Nasal cavity respiratory epithelium epithelial cell of viscerocranial mucosa (primary cell): Measurements from ENCODE around the gene XPC. TPM values are rescaled to one million over a fixed set of nuclear protein-coding genes. Genes with fewer than 3 reads are reported as not detected.

ENCODE experiments used
- total RNA-seq: library from RNA; depleted of rRNA; stranded (reverse); fragments of >200 nt; gene quantifications from 2 replicates; pipeline ENCODE4 v1.2.3, GENCODE V29; 2014

The XPC gene
- total RNA-seq = 43.7 and 55.5 TPM in 2 replicates

DNA sequence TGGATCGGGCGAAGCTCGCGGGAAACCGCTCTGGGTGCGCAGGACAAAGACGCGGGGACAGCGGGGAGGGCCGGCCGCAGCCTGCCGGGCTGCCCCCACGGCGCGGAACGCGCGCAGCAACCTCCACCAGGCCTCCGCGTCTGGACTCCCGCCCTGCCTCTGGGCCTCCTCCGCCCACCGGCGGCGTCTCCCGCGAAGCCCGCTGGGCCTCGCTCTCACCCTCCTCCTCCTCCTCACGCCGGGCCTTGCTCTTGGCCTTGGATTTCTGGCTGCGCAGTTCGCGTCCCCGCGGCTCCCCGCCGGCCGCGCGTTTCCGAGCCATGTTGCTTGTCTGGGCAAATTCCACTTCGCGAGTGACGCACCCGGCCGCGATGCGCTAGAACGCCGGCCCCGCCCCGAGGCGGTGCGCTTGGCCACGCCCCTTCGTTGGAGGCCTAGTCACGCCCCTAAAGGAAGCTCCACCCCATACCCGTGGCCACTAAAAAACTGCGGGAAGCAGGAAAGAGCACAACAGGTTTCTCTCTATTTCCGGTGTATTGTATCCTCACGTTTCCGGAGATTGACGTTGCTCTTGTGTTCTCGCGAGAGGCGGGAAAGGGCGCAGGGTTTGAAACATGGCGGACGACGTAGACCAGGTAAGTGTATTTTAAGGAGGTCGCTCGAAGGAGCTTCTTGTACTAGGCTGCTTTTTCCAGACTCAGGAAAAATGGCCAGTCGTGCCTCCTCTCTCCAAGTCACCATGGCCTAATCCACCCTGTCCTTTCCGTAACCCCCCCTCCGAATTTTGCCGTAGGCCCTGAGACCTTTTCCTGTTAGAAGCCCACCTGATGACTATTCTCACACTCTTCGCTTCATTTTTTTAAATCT is at the start of gene XPC, which contains the start of gene LSM3:
Gene XPC, minus strand, starts transcription at position 355 of the 867 bp plus-strand sequence. Its CDS starts 33 bp downstream, at position 322.
Gene LSM3, plus strand, starts transcription at position 571 of the 867 bp plus-strand sequence. Its CDS starts 44 bp downstream, at position 615.

DNA sequence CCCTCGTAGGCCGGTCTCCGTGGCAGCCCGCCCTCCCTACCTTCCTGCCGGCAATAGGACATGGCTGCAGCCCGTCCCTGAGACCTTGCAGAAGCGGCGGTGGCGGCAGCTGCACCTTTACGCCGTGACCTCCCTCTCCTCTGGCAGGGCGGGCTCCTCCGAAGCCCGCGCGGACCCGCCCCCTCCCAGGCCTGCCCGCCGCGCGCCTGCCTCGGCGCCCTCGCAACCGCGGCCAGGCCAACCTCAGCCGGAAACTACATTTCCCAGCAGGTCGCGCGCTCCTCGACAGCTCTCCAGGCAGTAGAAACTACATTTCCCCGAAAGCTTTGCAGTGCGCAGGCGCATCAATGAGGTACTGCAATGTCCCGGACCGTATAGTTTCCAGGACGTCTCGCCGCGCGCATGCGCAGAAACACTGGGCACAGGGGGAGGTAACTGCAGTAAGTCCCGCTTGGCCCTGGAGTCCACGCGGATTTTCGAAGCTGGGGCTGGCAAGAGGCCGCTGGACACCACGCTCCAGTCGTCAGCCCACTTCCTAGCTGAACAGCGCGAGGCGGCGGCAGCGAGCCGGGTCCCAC is 53.7 kb downstream of the XPC start, which contains the start of the genes CHCHD4 and TMEM43:
Gene CHCHD4, minus strand, starts transcription at position 256 of the 578 bp plus-strand sequence. Its CDS starts 194 bp downstream, at position 62.
Gene TMEM43, plus strand, starts transcription at position 438 of the 578 bp plus-strand sequence. CDS start 142 bp downstream, outside the sequence.

Other genes with a start within 250 kb of the XPC start
- gene CHCHD4, start 53.7 kb downstream of the XPC start, total RNA-seq = 29.5 and 34.5 TPM in 2 replicates
- 126 and 159 TPM in 2 replicates for gene TMEM43, start 53.5 kb downstream of the XPC start, total RNA-seq
- 2.9 and 4.4 TPM in 2 replicates for gene LSM3, start 216 bp upstream of the XPC start, total RNA-seq
- gene SLC6A6, start 224.0 kb upstream of the XPC start, total RNA-seq = 6.5 and 7.8 TPM in 2 replicates